Activated naive CD4-positive, alpha-beta T cell treated with anti-CD3 and anti-CD28 coated beads, Interleukin-2, amount 10 ng/mL, durations not matched to agents 7 days and 5 days (primary cell): Measurements from ENCODE around the gene JARID2.

ENCODE experiments used
- CTCF ChIA-PET: fragments of 350-600 bp; sonication (Branson Sonifier 250); formaldehyde crosslinking; loops from one replicate; lab custom pipeline; 2021; ENCODE audit warnings: antibody characterized with exemption; lab: Charles Lee
- DNase-seq: peaks from one replicate; pipeline ENCODE4 v3.0.0-alpha.2; 2020
- H3K27ac Mint-ChIP-seq: one replicate; pipeline ENCODE4 v1.8.0; 2021; ENCODE audit warnings: mild to moderate bottlenecking, moderate library complexity, mixed read lengths
- H3K27me3 Mint-ChIP-seq: one replicate; pipeline ENCODE4 v1.8.0; 2021; ENCODE audit warnings: mild to moderate bottlenecking, mixed read lengths
- H3K36me3 Mint-ChIP-seq: one replicate; pipeline ENCODE4 v1.8.0; 2021; ENCODE audit warnings: mixed read lengths
- H3K4me1 Mint-ChIP-seq: one replicate; pipeline ENCODE4 v1.8.0; 2021; ENCODE audit warnings: mixed read lengths
- H3K4me3 Mint-ChIP-seq: one replicate; pipeline ENCODE4 v1.8.0; 2021; ENCODE audit warnings: mild to moderate bottlenecking, moderate library complexity, mixed read lengths
- H3K9me3 Mint-ChIP-seq: one replicate; pipeline ENCODE4 v1.8.0; 2021; ENCODE audit warnings: mixed read lengths

JARID2 gene

DNA sequence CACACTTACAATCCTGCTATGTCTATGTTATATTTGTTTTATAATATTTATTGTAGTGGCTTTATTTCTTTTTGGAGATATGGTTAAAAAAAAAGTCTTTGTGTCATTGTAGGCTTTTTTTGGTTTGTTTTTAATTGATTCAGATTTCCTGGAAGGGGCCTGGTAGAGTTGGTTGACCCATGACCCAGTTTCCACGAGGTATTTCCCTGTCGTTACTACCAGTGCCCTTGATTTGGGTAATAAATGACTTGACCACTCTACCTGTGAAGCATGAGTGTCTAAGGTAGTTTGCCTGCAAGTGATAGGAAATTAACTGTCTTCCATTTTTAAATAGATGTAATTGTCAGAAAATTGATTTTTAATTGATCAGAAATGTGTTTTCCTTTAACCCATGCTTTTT lies 121.0 kb downstream of the JARID2 start:
- no peak overlapping the region for H3K4me3 Mint-ChIP-seq

DNA sequence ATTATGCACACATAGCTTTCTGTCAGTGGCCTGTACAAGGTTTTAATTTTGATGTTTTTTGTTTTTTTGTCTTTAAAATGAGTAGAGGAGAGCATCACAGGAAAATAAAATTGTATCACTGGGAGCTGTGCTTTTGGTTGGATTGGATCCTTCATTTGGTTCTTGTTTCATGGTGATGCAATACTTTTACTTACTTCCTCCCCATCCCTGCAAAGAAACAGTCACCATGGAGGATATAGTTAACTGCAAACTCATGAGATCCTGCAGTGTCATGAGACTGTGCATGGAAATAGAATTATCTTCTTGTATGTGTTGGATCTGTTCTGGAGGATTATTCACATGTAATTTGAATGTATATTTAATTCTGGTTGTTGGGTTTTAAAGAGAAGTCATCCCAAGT lies 122.3 kb downstream of the JARID2 start:
- no peak for DNase-seq
- no peaks in the 10 kb centered on the region for H3K27me3 Mint-ChIP-seq
- H3K9me3 Mint-ChIP-seq, result no peaks in the 10 kb centered on the region
- no peak overlapping the region for H3K4me3 Mint-ChIP-seq
- no peak overlapping the region for H3K27ac Mint-ChIP-seq
- CTCF ChIA-PET, result interaction anchor here (1.1 kb wide), 1 partner anchor 22 kb away, joined by 4 read pairs; no protein-coding TSS in a partner anchor
- H3K4me1 Mint-ChIP-seq, result peaks cover 31% of the 10 kb centered on the region
- H3K36me3 Mint-ChIP-seq, result peaks cover 18% of the 10 kb centered on the region

More for the DNA sequence above, 121.0 kb downstream of the JARID2 start:
- Mint-ChIP-seq H3K4me1 (peaks cover 31% of the 10 kb centered on the region), H3K27ac (no peak overlapping the region), H3K9me3 (no peaks in the 10 kb centered on the region), H3K36me3 (peaks cover 18% of the 10 kb centered on the region), H3K27me3 (no peaks in the 10 kb centered on the region)
- no peak for DNase-seq
- CTCF ChIA-PET, result no interaction called here

DNA sequence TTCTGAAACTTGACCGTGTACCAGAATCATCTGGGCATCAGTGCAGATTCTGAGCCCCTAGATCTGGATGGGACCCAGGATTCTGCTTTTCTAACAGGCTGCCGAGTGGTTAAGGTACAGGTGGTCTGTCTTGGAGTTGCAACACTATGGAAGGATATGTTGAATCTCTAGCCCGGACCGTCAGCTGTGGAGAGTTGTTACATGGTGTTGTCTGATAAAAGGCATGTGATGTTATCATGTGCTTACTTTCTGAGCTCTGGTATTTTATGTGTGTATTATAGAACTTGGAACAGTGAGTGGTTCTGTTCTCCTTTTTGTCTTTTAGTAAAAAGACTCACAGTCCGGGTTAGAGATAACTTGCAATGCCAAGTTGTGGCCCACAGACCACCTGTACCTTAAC lies 123.0 kb downstream of the JARID2 start:
- CTCF ChIA-PET, result interaction anchor here (1.1 kb wide), 1 partner anchor 21 kb away, joined by 4 read pairs; no protein-coding TSS in a partner anchor
- DNase-seq, result no peak
- H3K4me1 Mint-ChIP-seq, result peaks cover 31% of the 10 kb centered on the region
- H3K4me3 Mint-ChIP-seq, result no peak overlapping the region
- H3K27ac Mint-ChIP-seq, result no peak overlapping the region
- no peaks in the 10 kb centered on the region for H3K9me3 Mint-ChIP-seq
- no peaks in the 10 kb centered on the region for H3K27me3 Mint-ChIP-seq
- H3K36me3 Mint-ChIP-seq, result peaks cover 18% of the 10 kb centered on the region

DNA sequence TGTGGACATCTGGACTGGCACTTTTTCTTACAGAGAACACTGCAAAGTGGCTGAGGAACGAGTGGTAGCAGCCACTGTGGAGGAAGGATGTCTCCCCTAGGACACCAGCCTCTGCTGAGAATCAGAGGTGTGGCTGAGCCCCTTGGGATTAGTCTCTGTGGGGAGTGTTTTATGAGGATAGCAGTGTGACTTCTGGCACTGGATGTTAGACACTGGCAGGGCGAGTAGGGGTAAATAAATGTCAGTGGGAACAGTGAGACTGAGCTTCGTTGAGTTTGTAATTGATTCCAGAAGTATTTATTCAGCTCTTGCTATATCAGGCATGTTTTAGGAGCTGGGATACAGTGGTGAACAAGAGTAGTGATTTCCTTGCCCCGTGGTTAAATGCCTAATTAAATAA lies 124.0 kb downstream of the JARID2 start:
- Mint-ChIP-seq H3K36me3 (peaks cover 18% of the 10 kb centered on the region), H3K9me3 (no peaks in the 10 kb centered on the region), H3K4me3 (no peak overlapping the region), H3K27ac (no peak overlapping the region), H3K4me1 (peaks cover 31% of the 10 kb centered on the region), H3K27me3 (no peaks in the 10 kb centered on the region)
- CTCF ChIA-PET, result interaction anchor here (0.5 kb wide), 1 partner anchor 255 kb away, joined by 3 read pairs; no protein-coding TSS in a partner anchor
- no peak for DNase-seq

DNA sequence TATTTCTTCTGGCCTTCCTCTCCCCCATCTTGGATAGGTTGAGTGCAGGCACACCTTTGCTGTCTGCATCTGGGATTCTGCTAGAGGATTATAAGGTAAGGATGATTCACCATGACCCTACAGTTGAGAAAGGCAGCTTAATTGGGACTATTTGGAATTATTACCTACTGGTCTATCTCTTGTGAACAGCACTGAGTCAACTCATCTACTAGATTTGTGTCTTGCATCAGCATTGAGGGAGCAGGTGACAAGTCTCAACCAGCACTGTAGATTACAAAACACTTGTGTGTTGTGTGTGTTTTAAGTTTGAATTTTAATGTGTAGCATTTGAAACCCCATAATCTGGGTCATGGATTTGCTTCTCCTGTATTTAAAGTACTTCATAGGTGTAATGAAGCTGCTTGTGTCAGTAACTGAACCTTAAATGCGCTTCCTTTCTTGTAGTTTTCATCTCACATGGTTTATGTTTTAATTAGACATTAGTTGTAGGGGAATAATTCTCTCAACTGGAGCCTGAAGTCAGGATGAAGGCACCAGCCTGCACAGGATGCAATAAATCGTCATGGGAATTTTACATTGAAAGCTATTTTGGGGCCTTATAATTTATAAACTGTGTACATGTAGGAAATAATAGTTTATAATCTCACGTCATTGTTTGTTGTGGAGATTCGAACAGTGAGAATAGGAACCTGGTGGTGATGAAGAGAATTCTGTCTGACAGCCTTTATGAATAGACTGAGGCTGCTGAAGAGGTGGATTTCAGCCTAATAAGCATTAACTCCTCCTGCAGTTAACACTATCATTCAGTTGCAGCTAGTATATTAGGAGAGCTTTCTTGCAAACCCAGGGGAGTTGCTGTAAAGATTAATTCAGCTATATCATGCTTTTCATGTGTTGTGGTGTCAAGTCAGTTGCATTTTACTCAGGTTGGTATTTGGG lies 125.1 kb downstream of the JARID2 start:
- Mint-ChIP-seq H3K4me3 (no peak overlapping the region), H3K4me1 (peaks cover 20% of the 10 kb centered on the region), H3K36me3 (peaks cover 18% of the 10 kb centered on the region), H3K27me3 (no peaks in the 10 kb centered on the region), H3K27ac (no peak overlapping the region), H3K9me3 (no peaks in the 10 kb centered on the region)
- DNase-seq, result no peak
- CTCF ChIA-PET, result no interaction called here

DNA sequence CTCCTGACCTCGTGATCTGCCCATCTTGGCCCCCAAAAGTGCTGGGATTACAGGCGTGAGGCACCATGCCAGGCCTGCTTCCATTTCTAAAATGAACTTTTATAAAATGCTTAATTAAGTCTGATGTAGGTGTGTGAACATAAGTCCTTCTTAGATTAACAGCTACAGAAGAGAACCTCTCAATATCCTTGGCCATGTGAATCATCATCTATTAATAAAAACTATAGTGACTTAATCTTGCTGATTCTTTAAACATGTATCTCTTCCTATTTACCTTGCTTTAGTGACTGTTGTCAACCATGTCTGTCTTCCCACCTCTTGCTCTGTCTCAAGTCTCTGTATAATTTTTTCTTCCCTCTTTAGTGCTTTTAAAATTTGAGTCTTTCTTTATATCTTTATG lies 127.1 kb downstream of the JARID2 start:
- Mint-ChIP-seq H3K4me1 (peaks cover 10% of the 10 kb centered on the region), H3K9me3 (no peaks in the 10 kb centered on the region), H3K4me3 (no peak overlapping the region), H3K27me3 (no peaks in the 10 kb centered on the region), H3K27ac (no peak overlapping the region), H3K36me3 (peaks cover 16% of the 10 kb centered on the region)
- DNase-seq, result no peak
- CTCF ChIA-PET, result no interaction called here

DNA sequence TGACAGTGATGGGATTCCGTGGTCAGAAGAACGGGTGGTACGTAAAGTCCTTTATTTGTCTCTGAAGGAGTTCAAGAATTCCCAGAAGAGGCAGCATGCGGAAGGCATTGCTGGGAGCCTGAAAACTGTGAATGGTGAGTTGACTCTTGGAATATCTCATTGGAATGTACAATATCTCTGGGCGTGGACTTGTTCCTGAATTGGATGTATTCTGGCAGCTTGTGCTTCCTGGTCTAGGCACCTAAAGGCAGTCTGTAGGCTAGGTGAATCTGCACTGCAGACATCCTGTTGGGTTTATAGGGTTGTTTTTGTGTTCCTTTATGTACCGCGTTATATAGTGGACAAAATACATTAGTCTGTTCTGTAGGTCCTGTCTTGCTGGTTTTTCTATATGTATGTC lies 128.2 kb downstream of the JARID2 start:
- H3K27ac Mint-ChIP-seq, result no peak overlapping the region
- H3K36me3 Mint-ChIP-seq, result peaks cover 14% of the 10 kb centered on the region
- no peaks in the 10 kb centered on the region for H3K9me3 Mint-ChIP-seq
- no peaks in the 10 kb centered on the region for H3K27me3 Mint-ChIP-seq
- CTCF ChIA-PET, result no interaction called here
- no peak for DNase-seq
- peaks cover 7% of the 10 kb centered on the region for H3K4me1 Mint-ChIP-seq
- no peak overlapping the region for H3K4me3 Mint-ChIP-seq

DNA sequence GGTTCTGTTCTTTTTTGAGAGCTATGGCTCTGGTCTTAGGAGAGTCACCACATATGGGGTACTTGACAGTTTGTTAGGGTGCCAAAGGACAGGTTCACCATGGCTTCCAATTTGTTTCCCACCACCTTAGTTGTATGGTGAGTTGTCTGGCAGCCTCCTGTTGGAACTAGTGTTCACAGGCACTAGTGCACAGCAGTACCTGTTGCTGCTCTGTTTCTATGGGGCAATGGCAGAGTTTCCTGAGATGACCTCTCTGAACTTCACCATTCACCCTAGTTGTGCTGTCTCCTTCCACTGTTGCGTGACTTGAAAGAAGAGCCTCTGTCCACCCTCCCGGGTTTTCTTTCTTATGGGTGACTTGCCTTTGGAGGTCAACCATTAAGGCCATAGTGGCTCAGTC lies 129.1 kb downstream of the JARID2 start:
- Mint-ChIP-seq H3K27ac (no peak overlapping the region), H3K27me3 (no peaks in the 10 kb centered on the region), H3K36me3 (peaks cover 12% of the 10 kb centered on the region), H3K4me3 (no peak overlapping the region), H3K9me3 (no peaks in the 10 kb centered on the region), H3K4me1 (peaks cover 7% of the 10 kb centered on the region)
- DNase-seq, result no peak
- CTCF ChIA-PET, result no interaction called here

DNA sequence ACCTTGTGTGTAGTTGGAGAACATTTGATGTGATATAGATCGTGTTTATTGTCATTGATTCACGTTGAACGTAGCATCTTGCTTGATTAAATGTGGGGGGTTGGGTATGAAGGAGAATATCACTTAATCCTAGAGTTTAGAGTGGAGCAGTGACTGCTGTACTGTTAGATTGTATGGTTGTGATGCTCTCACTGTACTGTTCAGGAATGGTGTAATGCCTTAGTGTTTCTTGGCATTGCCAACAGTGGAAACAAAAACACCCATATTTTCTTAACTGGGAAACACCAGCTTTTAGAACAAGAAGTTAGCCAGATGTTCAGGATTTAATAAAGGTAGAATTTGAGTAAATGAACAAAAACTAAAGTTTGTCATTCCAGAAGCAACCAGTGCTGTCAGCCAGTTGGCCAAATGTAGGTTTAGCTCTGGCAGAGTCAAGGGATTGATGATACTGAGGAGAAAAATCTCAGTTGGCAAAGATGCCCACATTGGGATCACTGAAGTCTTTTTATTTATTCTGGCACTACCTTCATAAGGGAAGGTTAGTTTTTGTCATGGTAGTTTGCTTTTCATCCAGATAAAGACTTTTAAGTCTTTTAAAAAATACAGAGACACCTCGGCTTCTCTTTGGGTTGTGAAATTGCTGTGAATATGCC lies 129.9 kb downstream of the JARID2 start:
- no peaks in the 10 kb centered on the region for H3K27me3 Mint-ChIP-seq
- CTCF ChIA-PET, result interaction anchor here (0.6 to 0.9 kb wide), 2 partner anchors 15 to 19 kb away, joined by 3 read pairs; no protein-coding TSS in a partner anchor
- H3K4me1 Mint-ChIP-seq, result peaks cover 11% of the 10 kb centered on the region
- no peak overlapping the region for H3K27ac Mint-ChIP-seq
- H3K4me3 Mint-ChIP-seq, result no peak overlapping the region
- H3K9me3 Mint-ChIP-seq, result no peaks in the 10 kb centered on the region
- no peak for DNase-seq
- peaks cover 12% of the 10 kb centered on the region for H3K36me3 Mint-ChIP-seq

DNA sequence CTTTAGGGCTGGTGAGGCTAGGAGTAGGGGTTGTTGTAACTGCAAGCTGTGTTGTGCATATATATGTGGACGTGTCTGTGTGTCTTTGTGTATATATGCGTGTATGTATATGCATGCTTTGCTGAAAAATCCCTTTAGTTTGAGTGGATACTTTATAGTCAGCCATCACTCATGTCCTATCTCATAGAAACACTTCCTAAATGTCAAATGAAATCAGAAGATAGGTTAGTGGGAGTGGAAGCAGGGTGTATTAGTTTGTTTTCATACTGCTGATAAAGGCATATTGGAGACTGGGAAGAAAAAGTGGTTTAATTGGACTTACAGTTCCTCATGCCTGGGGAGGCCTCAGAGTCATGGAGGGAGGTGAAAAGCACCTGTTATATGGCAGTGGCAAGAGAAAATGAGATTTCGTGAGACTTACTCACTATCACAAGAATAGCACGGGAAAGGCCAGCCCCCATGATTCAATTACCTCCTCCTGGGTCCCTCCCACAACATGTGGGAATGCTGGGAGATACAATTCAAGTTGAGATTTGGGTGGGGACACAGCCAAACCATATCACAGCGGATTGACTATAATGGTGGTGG lies 131.1 kb downstream of the JARID2 start:
- Mint-ChIP-seq H3K4me3 (no peak overlapping the region), H3K9me3 (no peaks in the 10 kb centered on the region), H3K27me3 (no peaks in the 10 kb centered on the region), H3K27ac (no peak overlapping the region), H3K36me3 (peaks cover 12% of the 10 kb centered on the region), H3K4me1 (peaks cover 19% of the 10 kb centered on the region)
- CTCF ChIA-PET, result interaction anchor here (0.6 kb wide), 1 partner anchor 264 kb away, joined by 3 read pairs; no protein-coding TSS in a partner anchor
- DNase-seq, result no peak

DNA sequence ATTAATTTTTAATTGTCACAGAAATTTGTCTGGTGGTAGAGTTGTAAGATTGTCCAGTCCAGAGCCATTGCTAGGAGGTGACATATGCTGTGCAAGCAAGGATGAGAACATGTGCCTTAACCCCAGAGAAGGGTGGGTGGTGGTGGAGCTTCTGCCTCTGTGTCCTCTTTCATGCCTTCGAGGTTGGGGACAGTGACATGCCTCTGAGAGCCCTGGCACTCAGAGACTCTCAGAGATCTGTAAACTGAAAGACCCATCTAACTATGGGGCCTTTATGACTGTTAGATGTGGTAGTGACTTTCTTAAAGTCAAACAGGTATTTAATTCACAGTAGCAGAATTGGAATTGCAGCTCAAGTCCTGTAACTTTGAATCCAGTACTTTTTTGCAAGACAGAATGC lies 132.4 kb downstream of the JARID2 start:
- H3K27me3 Mint-ChIP-seq, result no peaks in the 10 kb centered on the region
- peaks cover 25% of the 10 kb centered on the region for H3K4me1 Mint-ChIP-seq
- H3K27ac Mint-ChIP-seq, result no peak overlapping the region
- H3K36me3 Mint-ChIP-seq, result peaks cover 14% of the 10 kb centered on the region
- no peak overlapping the region for H3K4me3 Mint-ChIP-seq
- no peaks in the 10 kb centered on the region for H3K9me3 Mint-ChIP-seq
- no peak for DNase-seq
- CTCF ChIA-PET, result interaction anchor here (2.1 kb wide), 1 partner anchor 10 kb away, joined by 5 read pairs; no protein-coding TSS in a partner anchor

DNA sequence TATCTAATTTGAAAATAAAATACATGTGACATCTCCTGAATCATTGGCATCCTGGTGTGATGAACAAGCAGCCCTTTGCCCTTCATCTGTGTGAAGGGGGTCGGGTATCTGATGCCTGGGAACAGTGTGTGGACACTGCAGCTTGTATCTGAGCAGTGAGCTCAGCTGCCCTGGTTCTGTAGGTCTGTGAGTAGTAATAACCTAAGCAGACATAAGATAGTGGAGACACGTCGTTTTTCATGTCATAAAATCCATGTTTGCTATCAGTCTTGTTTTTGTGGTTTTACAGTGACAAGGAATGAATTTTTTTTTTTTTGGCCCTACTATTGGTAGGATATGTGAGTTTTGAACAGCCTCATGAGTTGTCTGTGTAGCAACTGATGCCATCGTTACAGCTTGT lies 133.0 kb downstream of the JARID2 start:
- H3K27me3 Mint-ChIP-seq, result no peaks in the 10 kb centered on the region
- no peak overlapping the region for H3K27ac Mint-ChIP-seq
- CTCF ChIA-PET, result interaction anchor here (2.1 kb wide), 1 partner anchor 10 kb away, joined by 5 read pairs; no protein-coding TSS in a partner anchor
- DNase-seq, result no peak
- H3K36me3 Mint-ChIP-seq, result peaks cover 14% of the 10 kb centered on the region
- no peak overlapping the region for H3K4me3 Mint-ChIP-seq
- no peaks in the 10 kb centered on the region for H3K9me3 Mint-ChIP-seq
- H3K4me1 Mint-ChIP-seq, result peaks cover 26% of the 10 kb centered on the region

DNA sequence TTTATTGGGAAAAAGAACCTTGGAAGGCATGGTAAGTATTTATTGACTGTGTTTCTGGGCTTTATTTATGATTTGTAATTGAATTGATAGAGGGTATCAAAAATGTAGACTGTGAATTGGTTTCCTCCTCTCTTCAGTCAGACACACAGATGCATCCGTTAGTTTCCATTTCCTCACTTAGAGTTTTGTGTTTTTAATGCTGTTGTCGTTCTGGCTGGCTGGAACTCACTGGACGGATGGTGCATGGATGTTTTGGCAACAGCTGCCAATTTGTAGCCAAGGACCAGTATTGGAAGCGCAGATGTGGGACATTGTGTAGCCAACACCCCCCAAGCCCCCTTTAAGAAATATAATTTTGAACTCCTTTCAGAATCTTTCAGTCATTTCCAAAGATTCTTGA lies 134.5 kb downstream of the JARID2 start:
- Mint-ChIP-seq H3K27ac (no peak overlapping the region), H3K27me3 (no peaks in the 10 kb centered on the region), H3K4me3 (no peak overlapping the region), H3K9me3 (no peaks in the 10 kb centered on the region), H3K36me3 (peaks cover 14% of the 10 kb centered on the region), H3K4me1 (peaks cover 32% of the 10 kb centered on the region)
- CTCF ChIA-PET, result interaction anchor here (2.1 kb wide), 1 partner anchor 8 kb away, joined by 5 read pairs; no protein-coding TSS in a partner anchor
- DNase-seq, result no peak

DNA sequence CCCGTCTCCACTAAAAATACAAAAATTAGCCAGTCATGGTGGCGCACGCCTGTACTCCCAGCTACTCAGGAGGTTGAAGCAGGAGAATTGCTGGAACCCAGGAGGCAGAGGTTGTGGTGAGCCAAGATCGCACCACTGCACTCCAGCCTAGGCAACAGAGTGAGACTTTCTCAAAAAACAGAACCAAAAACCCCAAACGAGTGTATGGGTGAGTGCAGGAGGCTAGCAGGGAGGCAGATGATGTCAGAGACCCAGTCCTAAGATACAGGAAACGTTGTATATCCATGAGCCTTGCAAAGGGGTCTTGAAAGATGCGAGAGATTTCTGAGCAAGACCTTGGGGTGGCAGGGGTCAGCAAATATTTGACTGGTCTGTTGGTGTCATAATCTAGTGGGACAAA lies 136.2 kb downstream of the JARID2 start:
- H3K36me3 Mint-ChIP-seq, result peaks cover 11% of the 10 kb centered on the region
- H3K4me1 Mint-ChIP-seq, result peaks cover 41% of the 10 kb centered on the region
- CTCF ChIA-PET, result interaction anchor here (0.6 kb wide), 1 partner anchor 21 kb away, joined by 3 read pairs; no protein-coding TSS in a partner anchor
- DNase-seq, result no peak
- H3K4me3 Mint-ChIP-seq, result no peak overlapping the region
- no peaks in the 10 kb centered on the region for H3K27me3 Mint-ChIP-seq
- no peaks in the 10 kb centered on the region for H3K9me3 Mint-ChIP-seq
- H3K27ac Mint-ChIP-seq, result peak overlapping the region; percentile 15
